GM12878 (cell line): ENCODE results near the gene MAML2. TPM values are rescaled to one million over a fixed set of nuclear protein-coding genes. Genes with fewer than 3 reads are reported as not detected.

Experiments
- ATAC-seq: fragments of 200-7000 bp; cut with Tn5 transposase; 3 replicates; pipeline ENCODE4 v1.9.1; 2020; ENCODE audit warnings: mild to moderate bottlenecking, moderate library complexity
- BruUV-seq: library from RNA; stranded (reverse); fragments of 400-500 nt; replicated peaks from 2 replicates; lab custom pipeline; 2021; lab: Mats Ljungman, UMichigan
- CTCF ChIA-PET: fragments of 300-600 bp; sonication (Branson Sonifier 250); formaldehyde crosslinking; extraction: SDS; loops from one replicate; lab custom pipeline; 2021; ENCODE audit warnings: inconsistent platforms; lab: Yijun Ruan, JAX
- POLR2A ChIA-PET: fragments of 350-600 bp; formaldehyde crosslinking; extraction: SDS; loops from one replicate; lab custom pipeline; 2021; ENCODE audit warnings: inconsistent platforms; lab: Charles Lee
- RAD21 ChIA-PET: fragments of 300-600 bp; sonication (Branson Sonifier 250); formaldehyde crosslinking; loops from one replicate; lab custom pipeline; 2023; ENCODE audit warnings: antibody characterized with exemption; ENCODE audit not compliant: unreplicated experiment; lab: Charles Lee
- SMC1A ChIA-PET: fragments of 300-600 bp; sonication (Branson Sonifier 250); formaldehyde crosslinking; loops from one replicate; lab custom pipeline; 2023; ENCODE audit not compliant: unreplicated experiment, uncharacterized antibody; lab: Charles Lee
- DNase-seq: peaks from one replicate; pipeline ENCODE4 v3.0.0-alpha.2; 2011; ENCODE audit warnings: low read depth, low spot score
- FAIRE-seq: peaks from 3 replicates; lab custom pipeline; 2011; peaks lifted over from hg19 to GRCh38; lab: Jason Lieb, UNC
- H2AFZ ChIP-seq: 2 replicates; pipeline ENCODE4 v1.6.0; 2011; ENCODE audit warnings: low read depth, low read length, control low read depth; ENCODE audit not compliant: control insufficient read depth
- H3K27ac ChIP-seq: 2 replicates; pipeline ENCODE4 v1.5.1; 2011; ENCODE audit warnings: control low read depth; ENCODE audit not compliant: control insufficient read depth, insufficient read depth
- H3K27me3 ChIP-seq, 2 experiments: replicated peaks in 1 of 2; 2 replicates each; pipeline versions ENCODE4 v1.6.0 to v1.6.1; 2011; ENCODE audit warnings: low read length in 1 of 2; ENCODE audit not compliant: control insufficient read depth in 2 of 2, insufficient read depth in 2 of 2
- H3K36me3 ChIP-seq, 2 experiments: 2 replicates each; pipeline ENCODE4 v1.5.1; 2011; ENCODE audit warnings: low read length in 1 of 2; ENCODE audit not compliant: control insufficient read depth in 2 of 2, insufficient read depth in 2 of 2
- H3K4me1 ChIP-seq: 2 replicates; pipeline ENCODE4 v1.6.1; 2011; ENCODE audit warnings: mild to moderate bottlenecking, low read length, moderate library complexity, mixed read lengths; ENCODE audit not compliant: control insufficient read depth, insufficient read depth
- H3K4me2 ChIP-seq: 2 replicates; pipeline ENCODE4 v1.6.0; 2011; ENCODE audit warnings: control low read depth; ENCODE audit not compliant: control insufficient read depth, insufficient read depth
- H3K4me3 ChIP-seq: fragments of 200-600 bp; sonication (generic); 2 replicates; pipeline ENCODE4 v1.5.1; 2016
- H3K79me2 ChIP-seq: 2 replicates; pipeline ENCODE4 v1.6.0; 2011; ENCODE audit warnings: low read length; ENCODE audit not compliant: control insufficient read depth, insufficient read depth
- H3K9ac ChIP-seq: 2 replicates; pipeline ENCODE4 v1.8.0; 2011; ENCODE audit warnings: low read length, control low read depth, mixed read lengths; ENCODE audit not compliant: control insufficient read depth, insufficient read depth
- H3K9me3 ChIP-seq: replicated peaks from 3 replicates; pipeline ENCODE4 v1.5.1; 2011; ENCODE audit warnings: mild to moderate bottlenecking, low read length; ENCODE audit not compliant: control insufficient read depth, insufficient read depth
- H4K20me1 ChIP-seq: 2 replicates; pipeline ENCODE4 v1.6.0; 2011; ENCODE audit not compliant: control insufficient read depth, insufficient read depth
- ATF7 ChIP-seq: fragments of 450-650 bp; IDR thresholded peaks from 2 replicates; pipeline ENCODE4 v1.6.1; 2016; ENCODE audit warnings: low read depth, mild to moderate bottlenecking
- BCLAF1 ChIP-seq: fragments of 450-650 bp; IDR thresholded peaks from 2 replicates; pipeline ENCODE4 v1.6.1; 2017; ENCODE audit warnings: antibody characterized with exemption, mild to moderate bottlenecking, moderate library complexity
- CBFB ChIP-seq: IDR thresholded peaks from 2 replicates; pipeline ENCODE4 v1.6.1; 2016; ENCODE audit warnings: antibody characterized with exemption, low read depth
- DPF2 ChIP-seq: fragments of 450-650 bp; IDR thresholded peaks from 2 replicates; pipeline ENCODE4 v1.6.1; 2017; ENCODE audit warnings: mild to moderate bottlenecking
- EED ChIP-seq: sonication (generic); IDR thresholded peaks from 2 replicates; pipeline ENCODE4 v1.6.1; 2016; ENCODE audit warnings: antibody characterized with exemption, low read depth
- JUND ChIP-seq: IDR thresholded peaks from 2 replicates; pipeline ENCODE4 v1.6.1; 2012; ENCODE audit warnings: low read depth, mild to moderate bottlenecking, low read length, improper control_type of control experiment, moderate library complexity
- MXI1 ChIP-seq: fragments of 150-350 bp; IDR thresholded peaks from 2 replicates; pipeline ENCODE4 v1.6.1; 2011; ENCODE audit warnings: low read depth, mild to moderate bottlenecking, inconsistent platforms, low read length, improper control_type of control experiment
- NFIC ChIP-seq: IDR thresholded peaks from 2 replicates; pipeline ENCODE4 v1.6.1; 2012; ENCODE audit warnings: low read depth, mild to moderate bottlenecking, inconsistent platforms, low read length, moderate library complexity
- NFYB ChIP-seq: IDR thresholded peaks from 2 replicates; pipeline ENCODE4 v1.6.1; 2011; ENCODE audit warnings: low read depth, mild to moderate bottlenecking, low read length, improper control_type of control experiment, moderate library complexity; ENCODE audit not compliant: insufficient read depth
- NR2C2 ChIP-seq: IDR thresholded peaks from 2 replicates; pipeline ENCODE4 v1.6.1; 2011; ENCODE audit warnings: borderline replicate concordance, low read depth; ENCODE audit not compliant: control insufficient read depth, insufficient read length
- NRF1 ChIP-seq: conservative IDR thresholded peaks from 2 replicates; pipeline ENCODE4 v1.6.1; 2011; ENCODE audit warnings: mild to moderate bottlenecking, low read depth, low read length, improper control_type of control experiment
- POLR2AphosphoS5 ChIP-seq: IDR thresholded peaks from 2 replicates; pipeline ENCODE4 v1.6.1; 2011; ENCODE audit warnings: mild to moderate bottlenecking, low read length, inconsistent platforms
- RUNX3 ChIP-seq: IDR thresholded peaks from 2 replicates; pipeline ENCODE4 v1.6.1; 2012; ENCODE audit warnings: low read length, inconsistent platforms
- SPI1 ChIP-seq: IDR thresholded peaks from 2 replicates; pipeline ENCODE4 v1.6.1; 2011; ENCODE audit warnings: low read depth, mild to moderate bottlenecking, low read length, moderate library complexity, borderline replicate concordance; ENCODE audit not compliant: insufficient read depth
- STAT3 ChIP-seq: IDR thresholded peaks from 2 replicates; pipeline ENCODE4 v1.6.1; 2011; ENCODE audit warnings: low read depth, low read length, improper control_type of control experiment
- SUZ12 ChIP-seq: fragments of 200-600 bp; sonication (generic); IDR thresholded peaks from one replicate; pipeline ENCODE4 v1.6.1; 2018; ENCODE audit warnings: antibody characterized with exemption, mild to moderate bottlenecking; ENCODE audit not compliant: unreplicated experiment
- TCF3 ChIP-seq: IDR thresholded peaks from 2 replicates; pipeline ENCODE4 v1.6.1; 2012; ENCODE audit warnings: low read depth, mild to moderate bottlenecking, low read length, borderline replicate concordance; ENCODE audit not compliant: insufficient read depth
- ZBED1 ChIP-seq: IDR thresholded peaks from 2 replicates; pipeline ENCODE4 v1.6.1; 2016; ENCODE audit warnings: borderline replicate concordance
- ZNF217 ChIP-seq: fragments of 450-650 bp; IDR thresholded peaks from 2 replicates; pipeline ENCODE4 v1.6.1; 2017; ENCODE audit warnings: antibody characterized with exemption, mild to moderate bottlenecking
- WGBS: methylation state at CpG from one replicate; pipeline ENCODE4 v1.1.6; 2016; ENCODE audit warnings: low lambda C conversion rate; ENCODE audit not compliant: insufficient replicate concordance, insufficient coverage; ENCODE audit errors: missing lambda C conversion rate; 5-methylcytosine and 5-hydroxymethylcytosine counted together
- in situ Hi-C: fragments of 300-500 bp; cut with MboI; formaldehyde crosslinking; loops from 9 replicates; pipeline ENCODE4 v1.14.3; 2018; ENCODE audit warnings: mixed read lengths
- intact Hi-C: fragments of 100-400 bp; cut with micrococcal nuclease; formaldehyde crosslinking; loops from one replicate; pipeline ENCODE4 v1.14.2; 2022; ENCODE audit not compliant: unreplicated experiment
- polyA plus RNA-seq, 11 experiments: library from polyadenylated mRNA; depleted of rRNA in 4 of 11; unstranded in 6 of 11; stranded (reverse) in 5 of 11; fragments of >200 nt; fragmentation: Nextera tagmentation in 4 of 11; fragmentation: Illumina TruSeq in 1 of 11; extraction: Ambion mirVana in 4 of 11; extraction: Trizol in 1 of 11; gene quantifications; 1 replicate in 1 of 11; 2 replicates in 10 of 11; pipeline versions ENCODE4 v1.2.1 to v1.2.3, GENCODE V29; 2011 to 2016; ENCODE audit warnings: inconsistent platforms in 2 of 11, missing spikeins in 2 of 11, low read depth in 1 of 11
- total RNA-seq, 4 experiments: library from RNA; depleted of rRNA in 3 of 4; stranded (reverse); fragments of >200 nt in 3 of 4; fragmentation: Illumina TruSeq in 1 of 4; extraction: Trizol in 1 of 4; gene quantifications; 2 replicates each; pipeline versions ENCODE4 v1.2.1 to v1.2.3, GENCODE V29; 2013 to 2021

Gene MAML2
- total and polyA plus RNA-seq, 10 of the 15 experiments (the other 5 are each of a cell fraction or from before 2014, with no cell fraction given): 2.5 to 15.1 (median 12.0) TPM

GRCh38 chr11:96257972-96258934 is 84.7 kb downstream of the MAML2 start:
- Histone ChIP-seq H3K9ac (peak overlapping the region; percentile 4; the same call in 1 of the 2 replicates), H3K79me2 (peaks cover 52% of the 10 kb centered on the region), H2AFZ (no peak overlapping the region; the same call in 1 of the 2 replicates), H4K20me1 (no peaks in the 10 kb centered on the region), H3K4me3 (0 out of 2 replicates have a peak overlapping the region, but pooled peaks have one; percentile 30), H3K4me2 (peak overlapping the region; percentile 83), H3K27ac (peak overlapping the region; percentile 72), H3K27me3 (no peaks in the 10 kb centered on the region), H3K4me1 (peaks cover 61% of the 10 kb centered on the region), H3K36me3 (no peaks in the 10 kb centered on the region), H3K9me3 (no peaks in the 10 kb centered on the region)
- 1% methylated on average over 4 of the region's 4 CpGs for WGBS
- DNase-seq (no peak), FAIRE-seq (no peak), ATAC-seq (peak; percentile 83)
- ChIA-PET CTCF (interaction anchor here (0.6 to 4.2 kb wide), 6 partner anchors 9 to 136 kb away, joined by 3 to 32 read pairs (median 4); partner anchors contain the start of gene MAML2), SMC1A (interaction anchor here (0.7 to 2.1 kb wide), 11 partner anchors 9 to 84 kb away, joined by 3 to 14 read pairs (median 4); partner anchors contain the start of gene MAML2), RAD21 (interaction anchor here (0.8 to 1.1 kb wide), 5 partner anchors 9 to 131 kb away, joined by 3 to 10 read pairs (median 6); partner anchors contain the start of genes CCDC82 and MAML2), POLR2A (interaction anchor here (0.5 kb wide), 2 partner anchors 18 to 36 kb away, joined by 6 to 7 read pairs; no protein-coding TSS in a partner anchor)
- BruUV-seq: no TSS peak
- in situ Hi-C loops: no loop called here
- intact Hi-C loops: loop anchor here (2.0 to 5.0 kb wide), 4 partner anchors 31 to 129 kb away; partner anchors contain the start of genes CCDC82 and MAML2
- TF ChIP-seq NRF1: no peak
- TF ChIP-seq BCLAF1: no peak
- TF ChIP-seq RUNX3: peak; percentile 94
- peak; percentile 51; the same call in 1 of the 2 replicates for TF ChIP-seq DPF2
- peak; percentile 59; the same call in 1 of the 2 replicates for TF ChIP-seq MXI1
- TF ChIP-seq STAT3: no peak
- TF ChIP-seq SUZ12: no peak
- peak; percentile 80 for TF ChIP-seq NFIC
- 0 out of 2 replicates have a peak, but pooled peaks have one; percentile 40 for TF ChIP-seq CBFB
- peak; percentile 27; the same call in 1 of the 2 replicates for TF ChIP-seq ATF7
- TF ChIP-seq POLR2AphosphoS5: peak; percentile 55; the same call in 1 of the 2 replicates
- TF ChIP-seq EED: peak; percentile 70
- TF ChIP-seq NFYB: no peak
- TF ChIP-seq ZNF217: 0 out of 2 replicates have a peak, but pooled peaks have one; percentile 52
- no peak for TF ChIP-seq NR2C2
- TF ChIP-seq TCF3: no peak
- no peak for TF ChIP-seq JUND
- TF ChIP-seq SPI1: no peak
- TF ChIP-seq ZBED1: 0 out of 2 replicates have a peak, but pooled peaks have one; percentile 29
